ENCODE measurements around the gene SLC25A33. TPM values are rescaled to one million over a fixed set of nuclear protein-coding genes. Genes with fewer than 3 reads are reported as not detected.

Gene SLC25A33
- total RNA-seq, 1 donor from 2014 or later: 1.6 TPM

DNA sequence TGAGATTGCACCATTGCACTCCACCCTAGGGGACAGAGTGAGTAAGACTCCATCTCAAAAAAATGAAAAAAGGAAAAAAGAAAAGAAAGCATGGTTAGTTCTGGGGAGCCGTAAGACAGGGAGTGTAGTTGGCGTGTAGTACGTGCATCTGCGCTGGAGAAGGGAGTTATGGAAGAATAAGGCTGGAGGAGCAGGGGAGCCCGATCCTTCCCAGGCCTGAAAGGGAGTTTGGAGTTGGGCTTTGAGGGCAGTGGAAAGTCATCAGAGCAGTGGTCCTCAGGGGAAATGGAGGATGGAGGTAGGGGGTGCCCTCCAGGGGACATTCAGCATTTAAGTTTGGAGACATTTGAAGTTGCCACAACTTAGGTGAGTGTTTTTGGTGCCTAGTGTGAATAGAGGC is 38.2 kb downstream of the SLC25A33 start:
- H3K36me3 ChIP-seq (ENCODE audit: control insufficient read depth in 3 of 3, insufficient read depth in 3 of 3, low read length in 3 of 3): peaks cover 17 to 23% (median 19%) of the 10 kb centered on the region in 3 donors
- peaks cover 2 to 4% (median 3%) of the 10 kb centered on the region in 3 donors for H3K4me1 ChIP-seq (ENCODE audit: control insufficient read depth in 3 of 3, insufficient read depth in 3 of 3, low read length in 3 of 3)
- H3K9me3 ChIP-seq (ENCODE audit: control insufficient read depth in 3 of 3, low read length in 3 of 3): no peaks in the 10 kb centered on the region
- no peak overlapping the region for H3K9ac ChIP-seq (ENCODE audit: low read depth in 1 of 3, low read length in 3 of 3)
- no peak overlapping the region for H3K4me3 ChIP-seq (ENCODE audit: low read length in 3 of 3)
- no peaks in the 10 kb centered on the region for H3K27me3 ChIP-seq (ENCODE audit: control insufficient read depth in 3 of 3, insufficient read depth in 3 of 3, low read length in 3 of 3)
- H3K27ac ChIP-seq (ENCODE audit: low read depth, low read length): no peak overlapping the region

DNA sequence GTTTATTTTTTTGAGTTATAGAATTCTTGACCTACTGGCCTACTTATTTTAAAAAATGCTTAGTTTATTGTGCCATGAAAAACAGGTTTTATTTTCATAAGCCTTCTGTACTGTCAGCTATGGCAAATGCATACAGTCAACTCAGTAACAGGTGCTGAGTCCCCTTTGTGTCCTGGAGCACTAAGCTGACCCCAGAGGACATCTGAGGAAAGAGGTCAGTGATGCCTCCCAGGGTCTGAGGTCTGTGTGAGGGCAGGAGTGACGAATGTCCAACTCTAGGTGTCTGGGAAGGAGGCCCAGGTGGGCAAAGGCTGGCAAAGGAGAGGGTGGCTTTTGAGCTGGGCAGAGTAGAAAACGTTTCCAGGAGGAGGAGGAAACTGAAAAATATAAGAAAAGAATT is 41.7 kb downstream of the SLC25A33 start:
- no peak overlapping the region for H3K4me3 ChIP-seq (ENCODE audit: low read length in 3 of 3)
- H3K27me3 ChIP-seq (ENCODE audit: control insufficient read depth in 3 of 3, insufficient read depth in 3 of 3, low read length in 3 of 3): no peaks in the 10 kb centered on the region
- H3K9ac ChIP-seq (ENCODE audit: low read depth in 1 of 3, low read length in 3 of 3): no peak overlapping the region
- peaks cover 16 to 21% (median 19%) of the 10 kb centered on the region in 3 donors for H3K36me3 ChIP-seq (ENCODE audit: control insufficient read depth in 3 of 3, insufficient read depth in 3 of 3, low read length in 3 of 3)
- no peaks in the 10 kb centered on the region for H3K4me1 ChIP-seq (ENCODE audit: control insufficient read depth in 3 of 3, insufficient read depth in 3 of 3, low read length in 3 of 3)
- no peaks in the 10 kb centered on the region for H3K9me3 ChIP-seq (ENCODE audit: control insufficient read depth in 3 of 3, low read length in 3 of 3)
- no peak overlapping the region for H3K27ac ChIP-seq (ENCODE audit: low read depth, low read length)

DNA sequence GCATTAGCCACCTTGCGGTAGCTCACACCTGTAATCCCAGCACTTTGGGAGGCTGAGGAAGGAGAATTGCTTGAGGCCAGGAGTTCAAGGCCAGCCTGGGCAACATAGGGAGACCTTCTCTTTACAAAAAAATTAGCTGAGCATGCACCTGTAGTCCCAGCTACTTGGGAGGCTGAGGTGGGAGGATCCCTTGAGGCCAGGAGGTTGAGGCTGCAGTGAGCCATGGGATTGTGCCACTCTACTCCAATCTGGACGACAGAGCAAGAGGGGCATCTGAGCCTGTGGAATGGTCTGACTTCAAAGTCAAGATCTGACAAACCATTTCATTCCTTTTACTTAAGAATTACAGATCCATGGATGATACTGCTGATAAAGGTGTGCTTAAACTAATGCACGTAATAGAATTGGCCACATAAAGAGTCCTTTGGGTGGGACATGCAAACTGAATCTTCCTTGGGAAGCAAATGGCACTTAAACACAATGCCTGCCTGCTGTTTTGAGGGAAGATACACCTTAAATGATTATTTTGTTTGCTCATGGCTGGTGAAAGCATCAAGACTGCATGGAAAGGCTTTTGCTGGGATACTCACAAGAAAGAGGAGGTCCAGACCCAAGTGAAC is 47.0 kb downstream of the SLC25A33 start:
- Histone ChIP-seq H3K9me3 (ENCODE audit: control insufficient read depth in 3 of 3, low read length in 3 of 3) (no peaks in the 10 kb centered on the region), H3K9ac (ENCODE audit: low read depth in 1 of 3, low read length in 3 of 3) (no peak overlapping the region), H3K27me3 (ENCODE audit: control insufficient read depth in 3 of 3, insufficient read depth in 3 of 3, low read length in 3 of 3) (no peaks in the 10 kb centered on the region), H3K36me3 (ENCODE audit: control insufficient read depth in 3 of 3, insufficient read depth in 3 of 3, low read length in 3 of 3) (peaks cover 1 to 8% (median 2%) of the 10 kb centered on the region in 3 donors), H3K4me3 (ENCODE audit: low read length in 3 of 3) (no peak overlapping the region), H3K4me1 (ENCODE audit: control insufficient read depth in 3 of 3, insufficient read depth in 3 of 3, low read length in 3 of 3) (peaks cover 23 to 25% (median 24%) of the 10 kb centered on the region in 3 donors), H3K27ac (ENCODE audit: low read depth, low read length) (no peak overlapping the region)

GRCh38 chr1:9588551-9589143 is 49.4 kb downstream of the SLC25A33 start, which contains the start of gene TMEM201:
TSS of gene TMEM201 (plus strand) at chr1:9588911. CDS start at chr1:9588931, 20 bp downstream.
- Histone ChIP-seq H3K27me3 (ENCODE audit: control insufficient read depth in 3 of 3, insufficient read depth in 3 of 3, low read length in 3 of 3) (no peaks in the 10 kb centered on the region), H3K27ac (ENCODE audit: low read depth, low read length) (peak within 1 kb of the TSS; percentile 44), H3K4me1 (ENCODE audit: control insufficient read depth in 3 of 3, insufficient read depth in 3 of 3, low read length in 3 of 3) (peaks cover 47 to 49% (median 48%) of the 10 kb centered on the region in 3 donors)

GRCh38 chr1:9589144-9589718 is 50.0 kb downstream of the SLC25A33 start:
- H3K4me1 ChIP-seq (ENCODE audit: control insufficient read depth in 3 of 3, insufficient read depth in 3 of 3, low read length in 3 of 3): peaks cover 53 to 55% (median 54%) of the 10 kb centered on the region in 3 donors
- H3K27me3 ChIP-seq (ENCODE audit: control insufficient read depth in 3 of 3, insufficient read depth in 3 of 3, low read length in 3 of 3): no peaks in the 10 kb centered on the region
- H3K27ac ChIP-seq (ENCODE audit: low read depth, low read length): peak overlapping the region; percentile 44
- H3K4me3 ChIP-seq (ENCODE audit: low read length in 3 of 3): peak overlapping the region; percentile 80 to 83 (median 80)
- H3K36me3 ChIP-seq (ENCODE audit: control insufficient read depth in 3 of 3, insufficient read depth in 3 of 3, low read length in 3 of 3): no peaks in the 10 kb centered on the region
- peak overlapping the region; percentile 76 to 84 (median 77) for H3K9ac ChIP-seq (ENCODE audit: low read depth in 1 of 3, low read length in 3 of 3)
- H3K9me3 ChIP-seq (ENCODE audit: control insufficient read depth in 3 of 3, low read length in 3 of 3): no peaks in the 10 kb centered on the region

More at GRCh38 chr1:9588551-9589143, 49.4 kb downstream of the SLC25A33 start, which contains the start of gene TMEM201:
- Histone ChIP-seq H3K9ac (ENCODE audit: low read depth in 1 of 3, low read length in 3 of 3) (peak within 1 kb of the TSS; percentile 77 to 84 (median 80)), H3K9me3 (ENCODE audit: control insufficient read depth in 3 of 3, low read length in 3 of 3) (no peaks in the 10 kb centered on the region), H3K4me3 (ENCODE audit: low read length in 3 of 3) (peak within 1 kb of the TSS; percentile 80 to 83 (median 80)), H3K36me3 (ENCODE audit: control insufficient read depth in 3 of 3, insufficient read depth in 3 of 3, low read length in 3 of 3) (no peaks in the 10 kb centered on the region)

GRCh38 chr1:9589719-9590157 is 50.5 kb downstream of the SLC25A33 start:
- Histone ChIP-seq H3K4me3 (ENCODE audit: low read length in 3 of 3) (peak overlapping the region; percentile 80 to 83 (median 80)), H3K27ac (ENCODE audit: low read depth, low read length) (peak overlapping the region; percentile 44), H3K4me1 (ENCODE audit: control insufficient read depth in 3 of 3, insufficient read depth in 3 of 3, low read length in 3 of 3) (peaks cover 55 to 60% (median 58%) of the 10 kb centered on the region in 3 donors), H3K9me3 (ENCODE audit: control insufficient read depth in 3 of 3, low read length in 3 of 3) (no peaks in the 10 kb centered on the region), H3K9ac (ENCODE audit: low read depth in 1 of 3, low read length in 3 of 3) (peak overlapping the region; percentile 76 to 84 (median 77)), H3K36me3 (ENCODE audit: control insufficient read depth in 3 of 3, insufficient read depth in 3 of 3, low read length in 3 of 3) (no peaks in the 10 kb centered on the region), H3K27me3 (ENCODE audit: control insufficient read depth in 3 of 3, insufficient read depth in 3 of 3, low read length in 3 of 3) (no peaks in the 10 kb centered on the region)

DNA sequence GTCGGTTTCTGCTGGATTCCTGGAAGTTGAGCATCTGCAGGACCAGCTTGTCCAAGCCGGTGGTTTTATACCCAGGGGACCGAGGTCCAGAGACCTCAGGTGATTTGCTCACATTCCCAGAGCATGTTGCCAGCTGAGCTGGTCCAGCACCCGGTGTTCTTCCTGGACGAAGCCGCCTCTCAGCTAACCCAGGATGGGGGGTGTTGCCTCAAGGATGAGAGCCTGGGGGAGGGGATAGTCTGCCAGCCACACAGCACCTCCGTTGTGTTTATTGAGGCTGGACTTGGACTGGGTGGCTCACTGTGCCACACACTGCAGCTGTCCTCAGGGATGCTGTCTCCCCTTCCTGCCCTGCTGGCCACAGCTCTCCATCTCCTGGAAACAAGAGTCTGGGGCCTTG is 50.9 kb downstream of the SLC25A33 start:
- peak overlapping the region in 2 of 3 donors; percentile 77 to 84 for H3K9ac ChIP-seq (ENCODE audit: low read depth in 1 of 3, low read length in 3 of 3)
- no peaks in the 10 kb centered on the region for H3K36me3 ChIP-seq (ENCODE audit: control insufficient read depth in 3 of 3, insufficient read depth in 3 of 3, low read length in 3 of 3)
- H3K27me3 ChIP-seq (ENCODE audit: control insufficient read depth in 3 of 3, insufficient read depth in 3 of 3, low read length in 3 of 3): no peaks in the 10 kb centered on the region
- H3K9me3 ChIP-seq (ENCODE audit: control insufficient read depth in 3 of 3, low read length in 3 of 3): no peaks in the 10 kb centered on the region
- H3K4me3 ChIP-seq (ENCODE audit: low read length in 3 of 3): peak overlapping the region; percentile 80 to 83 (median 80)
- peaks cover 58 to 65% (median 63%) of the 10 kb centered on the region in 3 donors for H3K4me1 ChIP-seq (ENCODE audit: control insufficient read depth in 3 of 3, insufficient read depth in 3 of 3, low read length in 3 of 3)
- no peak overlapping the region for H3K27ac ChIP-seq (ENCODE audit: low read depth, low read length)

DNA sequence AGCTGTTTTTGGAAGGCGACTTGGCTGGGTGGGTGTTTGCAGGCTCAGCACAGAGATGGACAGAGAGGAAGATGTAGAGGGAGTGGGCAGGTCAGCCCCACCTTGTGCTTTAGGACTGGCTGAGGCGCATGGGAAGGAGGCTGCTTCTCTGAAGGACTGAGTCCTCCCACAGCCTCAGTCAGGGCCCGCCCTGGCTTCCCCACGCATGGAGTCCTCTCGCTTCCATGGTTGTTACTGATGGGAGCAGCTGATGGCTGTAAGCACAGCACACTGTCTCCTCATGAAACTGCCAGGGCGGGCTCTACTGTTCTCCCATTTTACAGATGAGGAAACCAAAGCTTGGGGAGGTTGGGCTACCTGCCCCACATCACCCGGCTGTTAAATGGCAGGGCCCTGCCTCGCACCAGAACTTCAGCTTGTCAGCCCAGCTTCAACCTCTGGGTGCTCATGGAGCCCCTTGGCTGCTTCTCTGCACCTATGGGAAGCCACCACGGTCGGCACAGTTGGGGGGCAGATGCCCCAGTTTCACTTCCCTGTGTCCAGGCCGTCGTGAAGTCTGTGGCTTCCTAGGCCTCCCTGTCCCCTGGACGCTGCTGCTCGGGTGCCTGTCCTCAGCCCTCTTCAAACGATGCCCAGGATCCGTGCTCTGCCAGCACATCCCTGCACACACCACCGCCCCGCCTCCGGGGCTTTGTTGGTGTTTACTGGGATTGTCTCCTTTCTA is 51.8 kb downstream of the SLC25A33 start:
- Histone ChIP-seq H3K9ac (ENCODE audit: low read depth in 1 of 3, low read length in 3 of 3) (peak overlapping the region in 2 of 3 donors; percentile 53 to 84), H3K4me1 (ENCODE audit: control insufficient read depth in 3 of 3, insufficient read depth in 3 of 3, low read length in 3 of 3) (peaks cover 65 to 73% (median 71%) of the 10 kb centered on the region in 3 donors), H3K4me3 (ENCODE audit: low read length in 3 of 3) (peak overlapping the region in 2 of 3 donors; percentile 7 to 45), H3K9me3 (ENCODE audit: control insufficient read depth in 3 of 3, low read length in 3 of 3) (no peaks in the 10 kb centered on the region), H3K27me3 (ENCODE audit: control insufficient read depth in 3 of 3, insufficient read depth in 3 of 3, low read length in 3 of 3) (no peaks in the 10 kb centered on the region), H3K36me3 (ENCODE audit: control insufficient read depth in 3 of 3, insufficient read depth in 3 of 3, low read length in 3 of 3) (no peaks in the 10 kb centered on the region), H3K27ac (ENCODE audit: low read depth, low read length) (no peak overlapping the region)

GRCh38 chr1:9591669-9592509 is 52.6 kb downstream of the SLC25A33 start:
- Histone ChIP-seq H3K27me3 (ENCODE audit: control insufficient read depth in 3 of 3, insufficient read depth in 3 of 3, low read length in 3 of 3) (no peaks in the 10 kb centered on the region), H3K27ac (ENCODE audit: low read depth, low read length) (no peak overlapping the region), H3K4me3 (ENCODE audit: low read length in 3 of 3) (peak overlapping the region in 2 of 3 donors; percentile 31 to 41), H3K9ac (ENCODE audit: low read depth in 1 of 3, low read length in 3 of 3) (peak overlapping the region in 2 of 3 donors; percentile 27 to 69), H3K36me3 (ENCODE audit: control insufficient read depth in 3 of 3, insufficient read depth in 3 of 3, low read length in 3 of 3) (peaks cover 2 to 3% (median 3%) of the 10 kb centered on the region in 3 donors), H3K9me3 (ENCODE audit: control insufficient read depth in 3 of 3, low read length in 3 of 3) (no peaks in the 10 kb centered on the region), H3K4me1 (ENCODE audit: control insufficient read depth in 3 of 3, insufficient read depth in 3 of 3, low read length in 3 of 3) (peaks cover 72 to 78% (median 78%) of the 10 kb centered on the region in 3 donors)
